Epidermal melanocyte (primary cell): ENCODE measurements around the gene CEP120.
"Not testable (repeated sequence)": the region's sequence is repeated elsewhere in the genome, so short reads cannot be mapped to it uniquely, and the experiment has no call there.

Source experiments
- DNase-seq: peaks from one replicate; pipeline ENCODE4 v3.0.0; 2011; ENCODE audit warnings: low spot score; ENCODE audit not compliant: insufficient read length

CEP120 gene

GRCh38 chr5:123423278-123424149 lies at the start of gene CEP120:
TSS of gene CEP120 (minus strand) at chr5:123423403. CDS start at chr5:123422998, 405 bp downstream.
- peak; percentile 99 for DNase-seq

- no peak for DNase-seq
These were observed 49.1 kb upstream of the CEP120 start for GRCh38 chr5:123472150-123472924.

DNA sequence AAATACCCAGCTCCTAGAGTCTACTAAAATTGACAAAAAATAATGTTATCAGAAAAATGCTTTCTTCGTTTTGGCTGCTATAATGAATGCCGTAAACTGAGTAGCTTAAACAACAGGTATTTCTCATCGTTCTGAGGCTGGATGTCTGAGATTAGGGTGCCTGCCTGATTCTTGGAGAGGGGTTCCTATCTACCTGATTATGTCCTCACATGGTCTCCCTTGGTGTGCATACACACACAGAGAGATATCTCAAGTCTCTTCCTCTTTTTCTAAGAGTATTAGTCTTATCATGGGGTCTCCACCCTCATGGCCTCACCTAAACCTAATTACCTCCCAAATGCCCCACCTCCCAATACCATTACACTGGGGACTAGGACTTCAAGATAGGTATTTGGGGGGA lies 48.2 kb upstream of the CEP120 start:
- no peak for DNase-seq

DNA sequence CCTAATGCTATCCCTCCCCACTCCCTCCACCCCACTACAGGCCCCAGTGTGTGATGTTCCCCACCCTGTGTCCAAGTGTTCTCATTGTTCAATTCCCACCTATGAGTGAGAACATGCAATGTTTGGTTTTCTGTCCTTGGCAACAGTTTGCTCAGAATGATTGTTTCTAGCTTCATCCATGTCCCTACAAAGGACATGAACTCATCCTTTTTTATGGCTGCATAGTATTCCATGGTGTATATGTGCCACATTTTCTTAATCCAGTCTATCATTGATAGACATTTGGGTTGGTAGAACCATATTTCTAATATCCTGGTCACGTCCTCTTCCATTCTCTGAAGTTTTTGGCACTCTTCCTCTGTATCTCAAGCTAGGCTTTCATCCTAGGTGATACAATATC lies 43.6 kb upstream of the CEP120 start:
- not testable (repeated sequence) for DNase-seq

GRCh38 chr5:123460296-123460729 lies 37.1 kb upstream of the CEP120 start:
- no peak for DNase-seq

DNA sequence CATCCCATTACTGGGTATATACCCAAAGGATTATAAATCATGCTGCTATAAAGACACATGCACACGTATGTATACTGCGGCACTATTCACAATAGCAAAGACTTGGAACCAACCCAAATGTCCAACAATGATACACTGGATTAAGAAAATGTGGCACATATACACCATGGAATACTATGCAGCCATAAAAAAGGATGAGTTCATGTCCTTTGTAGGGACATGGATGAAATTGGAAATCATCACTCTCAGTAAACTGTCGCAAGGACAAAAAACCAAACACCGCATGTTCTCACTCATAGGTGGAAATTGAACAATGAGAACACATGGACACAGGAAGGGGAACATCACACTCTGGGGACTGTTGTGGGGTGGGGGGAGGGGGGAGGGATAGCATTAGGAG lies 35.8 kb upstream of the CEP120 start:
- DNase-seq = not testable (repeated sequence)

DNA sequence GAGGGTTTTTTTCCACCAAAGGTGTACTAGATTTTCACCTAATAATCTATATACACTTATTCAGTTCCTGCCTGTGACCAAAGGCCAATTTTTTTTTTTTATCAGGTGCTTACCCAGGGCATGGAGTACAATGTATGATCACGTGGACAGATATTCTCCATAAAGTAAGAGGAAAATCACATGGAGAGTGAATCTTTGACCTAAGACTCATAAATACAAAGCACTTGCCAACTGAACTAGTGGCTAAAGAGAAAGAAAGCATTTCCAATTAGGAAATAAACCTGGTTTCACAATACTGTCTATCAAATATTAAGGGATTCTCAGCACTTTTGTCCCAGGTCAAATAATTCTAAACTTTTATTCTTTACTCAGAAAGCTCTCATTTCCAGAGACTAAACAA lies 33.0 kb upstream of the CEP120 start:
- DNase-seq = no peak

DNA sequence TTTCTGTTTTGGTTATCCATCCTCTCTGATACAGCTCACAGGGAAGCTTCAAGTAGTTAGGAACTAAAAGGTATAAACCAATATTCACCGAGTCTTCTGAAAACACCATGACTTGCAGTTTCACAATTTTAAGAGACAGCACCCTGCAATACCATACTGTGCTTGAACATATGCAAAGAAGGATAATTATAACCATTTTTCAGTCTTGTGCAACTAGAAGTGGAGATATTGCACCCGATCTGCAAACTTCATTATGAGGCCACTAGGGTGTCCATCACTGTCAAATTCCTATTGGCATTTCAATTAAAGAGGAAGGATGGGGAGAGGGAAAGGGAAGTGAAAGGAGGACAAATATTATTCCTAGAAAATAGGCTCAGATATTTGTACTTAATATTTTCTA lies 32.4 kb upstream of the CEP120 start:
- DNase-seq = no peak

DNA sequence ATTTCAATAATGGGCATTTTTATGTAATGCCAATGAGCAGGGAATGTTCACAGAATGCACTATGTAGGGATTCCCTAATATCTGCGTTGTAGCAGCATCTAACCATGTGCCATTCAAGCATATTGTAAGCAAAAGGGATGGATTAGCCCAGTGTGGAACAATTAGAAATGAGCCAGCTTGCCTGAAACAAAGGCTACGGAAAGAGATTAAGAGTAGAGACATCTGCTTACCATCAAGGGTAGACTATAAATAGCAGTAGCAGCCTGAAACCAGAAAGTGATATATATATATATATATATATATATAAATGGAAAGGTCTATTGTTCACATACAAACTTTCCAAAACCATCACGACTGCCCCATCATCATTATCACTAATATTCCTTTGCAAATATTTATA lies 31.9 kb upstream of the CEP120 start:
- DNase-seq = no peak

DNA sequence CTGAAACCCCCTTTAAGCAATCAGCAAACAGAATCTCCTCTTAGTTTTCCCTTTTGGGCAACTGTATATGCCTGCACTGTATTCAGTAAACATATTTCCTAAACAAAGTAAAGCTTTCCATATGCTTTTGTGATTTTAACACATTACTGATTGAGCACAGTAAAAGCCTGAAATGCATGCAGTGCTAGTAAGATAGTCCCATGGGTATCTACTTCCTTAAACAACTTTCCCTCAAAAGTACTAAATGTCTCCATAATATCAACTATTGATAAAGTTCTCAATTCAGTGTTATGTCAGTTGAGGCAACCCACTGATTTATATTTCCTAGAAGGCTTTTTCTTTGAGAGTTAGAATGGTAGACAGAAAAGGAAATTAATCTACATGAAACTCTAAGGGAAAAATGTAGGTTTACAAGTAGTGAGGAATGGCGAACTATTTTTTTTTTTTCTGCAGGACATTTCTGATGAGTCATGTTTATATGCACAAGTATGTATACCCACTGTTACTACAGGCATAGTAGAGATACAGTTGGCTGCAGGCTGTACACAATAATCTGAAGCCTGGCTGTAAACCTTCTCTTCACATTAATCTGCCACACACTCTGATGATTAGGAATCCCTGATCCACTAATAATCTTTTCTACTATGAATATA lies 31.2 kb upstream of the CEP120 start:
- DNase-seq = no peak

- no peak for DNase-seq
These were observed 29.2 kb upstream of the CEP120 start for GRCh38 chr5:123452401-123452800.

DNA sequence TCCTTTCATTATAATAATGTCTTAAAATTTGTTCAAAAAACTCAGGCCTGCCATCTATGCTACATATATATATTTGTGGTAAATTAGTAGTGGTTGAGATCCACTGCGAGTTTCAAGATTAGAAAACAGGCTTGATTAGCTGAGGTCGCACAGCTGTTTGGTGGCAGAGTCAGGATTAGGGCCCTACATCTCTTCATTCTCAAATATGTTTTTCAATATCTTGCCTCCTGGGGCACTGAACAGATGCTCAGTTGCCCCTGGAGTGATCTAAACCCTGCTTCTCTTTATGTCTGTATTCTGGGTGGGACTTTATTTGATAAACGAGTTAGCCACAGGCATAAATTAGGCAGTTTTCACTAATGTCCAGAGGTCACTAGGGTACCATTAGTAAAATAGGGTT lies 27.8 kb upstream of the CEP120 start:
- no peak for DNase-seq

DNA sequence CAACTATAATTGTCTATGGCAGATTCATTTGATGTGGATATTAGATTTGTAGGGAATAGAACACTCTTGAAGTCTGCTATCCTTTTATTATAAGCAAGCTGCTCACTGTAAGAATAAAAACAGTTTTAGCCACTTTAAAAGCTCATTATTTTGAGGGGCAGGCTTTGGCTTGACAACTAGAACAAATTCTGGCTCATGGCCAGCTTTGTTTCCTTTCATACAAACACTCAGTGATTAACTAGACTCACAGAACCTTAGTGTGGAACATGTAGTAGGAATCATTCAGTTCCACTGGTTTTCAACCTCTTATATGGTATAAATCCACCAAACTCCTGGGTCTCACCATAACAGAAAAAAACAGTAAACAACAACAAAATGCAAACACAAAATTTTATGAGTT lies 27.4 kb upstream of the CEP120 start:
- no peak for DNase-seq

- no peak for DNase-seq
These were observed 26.9 kb upstream of the CEP120 start for GRCh38 chr5:123450114-123450513.

DNA sequence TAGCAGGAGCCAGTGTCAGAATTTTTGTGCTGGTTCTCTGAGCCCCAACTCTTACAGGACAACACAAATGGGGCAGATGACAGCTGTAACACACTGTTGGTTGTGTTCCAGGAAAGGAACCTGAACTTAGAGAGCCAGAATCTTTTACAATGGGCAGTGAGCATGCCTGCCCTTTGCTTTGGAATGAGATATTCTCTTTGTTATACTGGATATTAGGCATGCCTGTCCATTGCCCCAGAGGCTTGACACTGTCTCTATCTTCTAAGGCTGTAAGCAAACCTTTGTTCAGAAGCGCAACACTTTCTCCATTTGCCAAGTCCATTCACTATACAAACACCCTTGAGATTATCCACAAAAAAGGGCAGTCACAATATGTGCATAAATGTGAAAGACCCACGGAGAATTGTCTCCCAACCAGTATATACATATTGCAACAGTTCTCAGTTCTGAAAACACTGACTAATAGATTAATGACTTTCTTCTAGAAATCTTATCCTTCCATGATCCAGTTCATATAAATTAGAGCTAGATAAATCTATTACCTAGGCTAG lies 26.3 kb upstream of the CEP120 start:
- no peak for DNase-seq

GRCh38 chr5:123448743-123449142 lies 25.5 kb upstream of the CEP120 start:
- DNase-seq = no peak

DNA sequence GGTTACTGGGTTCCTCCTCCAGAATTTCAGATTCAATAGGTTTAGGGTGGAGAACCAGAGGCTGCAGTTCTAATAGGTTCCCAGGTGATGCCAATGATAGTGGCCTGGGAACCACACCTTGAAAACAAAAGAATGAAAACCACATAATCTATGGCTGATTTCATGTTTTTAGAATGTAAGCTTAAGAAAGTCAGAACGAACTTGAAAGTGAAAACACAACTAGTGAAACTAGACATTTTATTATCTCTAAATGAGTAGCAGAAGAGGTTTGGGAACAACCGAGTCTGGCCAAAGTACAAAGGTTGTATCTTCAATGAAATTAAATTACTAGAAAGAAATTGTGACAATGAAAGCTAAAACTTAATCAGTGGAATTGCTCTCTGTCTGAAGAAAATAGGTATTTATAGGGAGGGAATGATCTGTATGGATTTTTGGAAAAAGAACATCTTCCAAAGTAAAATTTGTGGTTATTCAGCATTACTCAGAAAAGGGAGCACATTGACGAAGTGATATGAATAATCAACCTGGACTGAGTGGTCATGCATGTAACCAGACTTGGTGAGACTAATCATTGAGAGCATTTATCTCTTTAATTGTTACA lies 24.9 kb upstream of the CEP120 start:
- no peak for DNase-seq

DNA sequence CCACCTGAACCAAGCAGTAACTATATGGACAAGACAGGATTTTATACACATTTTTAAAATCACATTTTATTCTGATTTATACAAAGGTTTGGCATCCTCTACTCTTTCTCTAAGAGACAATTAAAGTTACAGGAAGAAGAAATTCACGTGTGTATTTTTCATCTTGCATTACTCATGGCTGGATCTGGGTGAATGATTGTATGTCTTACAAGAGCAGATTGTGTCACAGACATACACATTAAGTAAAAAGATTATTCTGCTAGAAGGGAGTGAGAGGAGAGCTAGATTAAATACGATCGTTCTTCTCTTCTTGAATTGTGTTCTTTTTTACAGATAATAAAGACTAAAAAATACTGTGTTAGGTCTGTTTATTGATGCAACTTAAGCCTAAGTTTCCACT lies 20.8 kb upstream of the CEP120 start:
- DNase-seq = no peak

GRCh38 chr5:123441408-123441807 lies 18.2 kb upstream of the CEP120 start:
- DNase-seq = no peak

DNA sequence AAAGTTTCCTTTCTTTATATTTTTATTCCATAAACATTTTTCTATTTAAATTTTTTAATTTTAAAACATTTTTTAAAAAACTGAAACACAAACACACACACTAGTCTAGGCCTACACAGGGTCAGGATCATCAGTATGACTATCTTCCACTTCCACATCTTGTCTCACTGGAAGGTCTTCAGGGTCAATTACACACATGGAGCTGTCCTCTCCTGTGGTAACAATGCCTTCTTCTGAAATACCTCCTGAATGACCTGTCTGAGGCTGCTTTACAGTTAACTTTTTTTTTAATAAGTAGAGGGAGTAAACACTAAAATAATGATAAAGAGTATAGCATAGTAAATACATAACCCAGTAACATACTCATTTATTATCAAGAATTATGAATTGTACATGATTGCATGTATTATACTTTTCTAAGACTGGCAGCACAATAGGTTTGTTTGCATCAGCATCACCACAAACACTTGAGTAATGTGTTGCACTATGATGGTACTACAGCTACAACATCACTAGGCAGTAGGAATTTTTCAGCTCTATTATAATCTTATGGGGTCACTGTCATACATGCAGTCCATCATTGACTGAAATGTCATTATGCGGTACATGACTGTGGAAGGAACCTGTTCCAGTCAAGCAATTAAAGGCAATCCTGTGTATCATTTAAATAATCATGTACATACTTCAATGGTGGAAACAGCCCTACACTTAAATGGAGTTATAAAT lies 17.4 kb upstream of the CEP120 start:
- DNase-seq = no peak

DNA sequence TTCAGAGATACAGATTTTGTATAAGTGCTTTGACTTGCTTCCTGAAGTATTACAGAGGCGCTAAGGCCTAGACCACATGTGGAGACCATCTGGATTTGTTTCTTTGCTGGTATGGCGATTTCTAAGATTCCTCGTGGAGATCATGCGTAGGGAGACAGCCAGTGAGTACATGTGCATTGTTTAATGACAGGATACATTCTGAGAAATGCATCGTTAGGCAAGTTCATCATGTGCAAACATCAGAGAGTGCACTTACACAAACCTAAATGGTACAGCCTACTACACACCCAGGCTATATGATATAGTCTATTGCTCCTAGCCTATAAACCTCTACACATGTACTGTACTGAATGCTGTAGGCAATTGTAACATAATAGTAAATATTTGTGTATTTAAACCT lies 16.5 kb upstream of the CEP120 start:
- no peak for DNase-seq
